Measurements from ENCODE around the gene REC114.
"Not testable (repeated sequence)": the region's sequence is repeated elsewhere in the genome, so short reads cannot be mapped to it uniquely, and the experiment has no call there.

The REC114 gene

DNA sequence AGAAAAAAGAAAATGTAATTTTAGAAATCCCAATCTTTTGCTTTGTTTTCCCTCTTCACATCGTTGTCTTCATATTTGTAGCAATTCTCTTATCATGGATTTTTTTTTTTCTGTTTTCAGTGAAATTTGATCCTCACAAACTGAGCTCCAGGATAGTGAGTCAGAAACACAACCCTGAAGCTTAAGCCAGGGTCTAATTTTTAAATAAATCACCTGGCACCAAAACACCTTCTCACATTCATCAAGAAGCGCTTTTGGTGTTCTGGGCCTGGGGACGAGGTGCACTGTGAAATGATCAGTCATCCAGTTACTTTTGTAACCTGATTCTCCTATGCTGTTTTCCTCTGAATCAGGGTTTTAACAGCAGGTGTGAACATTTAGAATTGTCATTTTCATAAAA is 87.7 kb downstream of the REC114 start:
- no peak for DNase-seq (ENCODE audit: extremely low read depth, low read depth)
- TF ChIP-seq CTCF (IDR thresholded peaks at IDR 0.05; ENCODE audit: low read depth, low read length), result no peak

DNA sequence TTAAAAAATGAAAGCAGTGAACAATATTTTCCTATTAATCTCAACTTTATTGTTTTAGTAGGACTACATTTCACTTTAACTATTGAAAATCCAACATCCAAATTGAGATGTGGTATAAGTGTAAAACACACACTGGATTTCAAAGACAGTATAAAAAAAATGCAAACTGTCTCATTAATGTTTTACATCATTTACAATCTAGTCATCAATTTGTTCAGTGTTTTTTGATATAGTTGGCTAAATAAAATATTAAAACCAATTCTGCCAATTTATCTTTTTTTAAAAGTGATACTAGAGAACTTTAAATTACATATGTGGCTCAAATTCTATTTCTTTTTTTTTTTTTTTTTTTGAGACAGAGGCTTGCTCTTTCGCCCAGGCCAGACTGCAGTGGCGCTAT is 95.2 kb downstream of the REC114 start:
- TF ChIP-seq CTCF (IDR thresholded peaks at IDR 0.05; ENCODE audit: low read depth, low read length), result no peak

GRCh38 chr15:73538563-73539211 is 95.7 kb downstream of the REC114 start:
- TF ChIP-seq CTCF (IDR thresholded peaks at IDR 0.05; ENCODE audit: low read depth, low read length), result no peak

More for the DNA sequence above, 95.2 kb downstream of the REC114 start:
- DNase-seq (ENCODE audit: extremely low read depth, low read depth), result no peak

DNA sequence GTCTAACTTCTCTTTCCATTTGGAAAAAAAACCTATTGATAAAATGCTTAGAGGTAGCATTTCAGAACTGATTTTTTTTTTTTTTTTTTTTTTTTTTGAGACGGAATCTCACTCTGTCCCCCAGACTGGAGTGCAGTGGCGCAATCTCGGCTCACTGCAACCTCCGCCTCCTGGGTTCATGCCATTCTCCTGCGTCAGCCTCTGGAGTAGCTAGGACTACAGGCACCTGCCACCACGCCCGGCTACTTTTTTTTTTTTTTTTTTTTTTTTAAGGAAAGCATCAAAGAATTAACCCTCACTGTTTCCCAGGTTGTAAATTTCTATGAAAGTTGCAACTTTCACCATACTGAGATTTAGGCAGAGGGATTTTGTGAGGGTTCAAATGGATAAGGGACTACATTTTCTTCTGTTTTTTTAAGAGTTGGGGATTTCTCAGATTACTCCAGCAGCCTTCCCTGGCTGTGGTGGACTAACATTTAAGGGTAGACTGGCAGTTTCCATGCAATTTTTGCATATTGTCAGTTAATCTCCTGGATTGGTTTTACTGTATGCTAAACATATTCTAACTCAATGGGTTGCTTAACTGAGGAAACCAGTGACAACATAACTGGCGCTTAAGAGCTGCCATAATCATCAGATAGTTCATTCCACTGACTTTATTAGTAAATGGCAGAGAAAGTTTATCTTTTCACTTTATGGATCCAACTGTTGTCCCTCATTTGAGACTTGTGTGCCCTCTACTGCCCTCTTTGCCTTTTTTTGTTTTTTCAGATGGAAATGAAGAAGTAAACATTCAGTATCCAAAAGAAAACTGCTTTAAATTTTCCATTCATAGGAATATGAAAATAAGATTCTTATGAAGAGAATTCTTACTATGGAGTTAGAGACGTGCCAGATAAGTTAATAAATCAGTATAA is 96.5 kb downstream of the REC114 start:
- DNase-seq (ENCODE audit: extremely low read depth, low read depth), result no peak
- TF ChIP-seq CTCF (IDR thresholded peaks at IDR 0.05; ENCODE audit: low read depth, low read length), result no peak

More at GRCh38 chr15:73538563-73539211, 95.7 kb downstream of the REC114 start:
- DNase-seq (ENCODE audit: extremely low read depth, low read depth), result no peak

GRCh38 chr15:73540161-73540560 is 97.2 kb downstream of the REC114 start:
- no peak for TF ChIP-seq CTCF (IDR thresholded peaks at IDR 0.05; ENCODE audit: low read depth, low read length)
- DNase-seq (ENCODE audit: extremely low read depth, low read depth), result no peak

DNA sequence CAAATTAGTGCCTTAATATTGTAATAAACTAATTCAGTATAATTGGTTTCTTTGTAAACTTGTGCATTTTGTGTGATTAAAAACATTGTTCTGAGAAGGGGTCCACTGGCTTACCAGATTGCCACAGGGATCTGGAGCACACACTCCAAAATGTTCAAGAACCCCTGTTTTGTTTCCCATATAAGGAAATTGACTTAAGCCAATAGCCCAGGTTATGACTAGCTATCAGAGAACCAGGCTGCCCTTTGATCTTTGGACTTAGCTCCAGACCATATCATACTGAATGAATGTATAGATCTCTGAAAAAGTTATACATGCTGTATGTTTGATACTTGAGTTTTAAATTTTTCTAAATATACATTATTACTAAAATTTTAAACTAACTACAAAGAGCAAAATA is 98.5 kb downstream of the REC114 start:
- DNase-seq (ENCODE audit: extremely low read depth, low read depth), result no peak
- no peak for TF ChIP-seq CTCF (IDR thresholded peaks at IDR 0.05; ENCODE audit: low read depth, low read length)

DNA sequence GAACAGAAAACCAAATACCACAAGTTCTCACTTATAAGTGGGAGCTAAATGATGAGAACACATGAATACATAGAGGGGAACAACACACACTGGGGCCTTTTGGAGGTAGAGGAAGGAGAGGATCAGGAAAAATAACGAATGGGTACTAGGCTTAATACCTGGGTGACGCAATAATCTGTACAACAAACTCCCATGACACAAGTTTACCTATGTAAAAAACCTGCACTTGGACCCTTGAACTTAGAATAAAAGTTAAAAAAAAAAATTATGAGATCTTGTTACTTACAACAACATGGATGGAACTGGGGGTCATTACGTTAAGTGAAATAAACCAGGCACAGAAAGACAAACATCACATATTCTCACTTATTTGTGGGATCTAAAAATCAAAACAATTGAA is 106.0 kb downstream of the REC114 start:
- not testable (repeated sequence) for DNase-seq (ENCODE audit: extremely low read depth, low read depth)

Measured in AG09319 (cell line).